ENCODE measurements around the gene PCBP3. TPM values are rescaled to one million over a fixed set of nuclear protein-coding genes. Genes with fewer than 3 reads are reported as not detected.

The PCBP3 gene
- total RNA-seq, 1 donor from 2014 or later, result not detected

GRCh38 chr21:45640001-45640887 lies 3.3 kb upstream of the PCBP3 start:
- no peaks in the 10 kb centered on the region for H3K36me3 ChIP-seq (ENCODE audit: control insufficient read depth, insufficient read depth, low read length)
- TF ChIP-seq CTCF (IDR thresholded peaks at IDR 0.05; ENCODE audit: insufficient read depth, low read length, severe bottlenecking), result no peak
- DNase-seq (ENCODE audit: low read depth) (no peak), FAIRE-seq (no peak)
- peaks cover 8% of the 10 kb centered on the region for H3K27me3 ChIP-seq (ENCODE audit: control insufficient read depth, insufficient read depth, low read length)
- no peak overlapping the region for H3K4me3 ChIP-seq (ENCODE audit: low read depth, low read length)

- FAIRE-seq, result no peak
- TF ChIP-seq CTCF (IDR thresholded peaks at IDR 0.05; ENCODE audit: insufficient read depth, low read length, severe bottlenecking), result no peak
- Histone ChIP-seq H3K4me3 (ENCODE audit: low read depth, low read length) (no peak overlapping the region), H3K27me3 (ENCODE audit: control insufficient read depth, insufficient read depth, low read length) (peaks cover 8% of the 10 kb centered on the region), H3K36me3 (ENCODE audit: control insufficient read depth, insufficient read depth, low read length) (no peaks in the 10 kb centered on the region)
- no peak for DNase-seq (ENCODE audit: low read depth)
These were observed 2.5 kb upstream of the PCBP3 start for GRCh38 chr21:45640888-45641479.

GRCh38 chr21:45641480-45642035 lies 2.0 kb upstream of the PCBP3 start:
- no peak overlapping the region for H3K4me3 ChIP-seq (ENCODE audit: low read depth, low read length)
- DNase-seq (ENCODE audit: low read depth) (no peak), FAIRE-seq (no peak)
- TF ChIP-seq CTCF (IDR thresholded peaks at IDR 0.05; ENCODE audit: insufficient read depth, low read length, severe bottlenecking), result no peak
- H3K27me3 ChIP-seq (ENCODE audit: control insufficient read depth, insufficient read depth, low read length), result peaks cover 8% of the 10 kb centered on the region
- H3K36me3 ChIP-seq (ENCODE audit: control insufficient read depth, insufficient read depth, low read length), result no peaks in the 10 kb centered on the region

- no peak for TF ChIP-seq CTCF (IDR thresholded peaks at IDR 0.05; ENCODE audit: insufficient read depth, low read length, severe bottlenecking)
- DNase-seq (ENCODE audit: low read depth) (no peak), FAIRE-seq (no peak)
These were observed 1.3 kb upstream of the PCBP3 start for GRCh38 chr21:45642122-45642813.

GRCh38 chr21:45644041-45644906 lies 749 bp downstream of the PCBP3 start:
- no peak for TF ChIP-seq CTCF (IDR thresholded peaks at IDR 0.05; ENCODE audit: insufficient read depth, low read length, severe bottlenecking)
- no peak for FAIRE-seq
- Histone ChIP-seq H3K36me3 (ENCODE audit: control insufficient read depth, insufficient read depth, low read length) (no peaks in the 10 kb centered on the region), H3K27me3 (ENCODE audit: control insufficient read depth, insufficient read depth, low read length) (peaks cover 8% of the 10 kb centered on the region), H3K4me3 (ENCODE audit: low read depth, low read length) (peak overlapping the region; percentile 14)
- no peak for DNase-seq (ENCODE audit: low read depth)

More at GRCh38 chr21:45642122-45642813, 1.3 kb upstream of the PCBP3 start:
- Histone ChIP-seq H3K27me3 (ENCODE audit: control insufficient read depth, insufficient read depth, low read length) (peaks cover 8% of the 10 kb centered on the region), H3K36me3 (ENCODE audit: control insufficient read depth, insufficient read depth, low read length) (no peaks in the 10 kb centered on the region), H3K4me3 (ENCODE audit: low read depth, low read length) (no peak overlapping the region)

All from bronchial epithelial cell (primary cell).